ENCODE data around the gene APOBEC3B.
A peak's percentile ranks its signal among the peaks of the same experiment; 100 is the strongest.

The APOBEC3B gene

DNA sequence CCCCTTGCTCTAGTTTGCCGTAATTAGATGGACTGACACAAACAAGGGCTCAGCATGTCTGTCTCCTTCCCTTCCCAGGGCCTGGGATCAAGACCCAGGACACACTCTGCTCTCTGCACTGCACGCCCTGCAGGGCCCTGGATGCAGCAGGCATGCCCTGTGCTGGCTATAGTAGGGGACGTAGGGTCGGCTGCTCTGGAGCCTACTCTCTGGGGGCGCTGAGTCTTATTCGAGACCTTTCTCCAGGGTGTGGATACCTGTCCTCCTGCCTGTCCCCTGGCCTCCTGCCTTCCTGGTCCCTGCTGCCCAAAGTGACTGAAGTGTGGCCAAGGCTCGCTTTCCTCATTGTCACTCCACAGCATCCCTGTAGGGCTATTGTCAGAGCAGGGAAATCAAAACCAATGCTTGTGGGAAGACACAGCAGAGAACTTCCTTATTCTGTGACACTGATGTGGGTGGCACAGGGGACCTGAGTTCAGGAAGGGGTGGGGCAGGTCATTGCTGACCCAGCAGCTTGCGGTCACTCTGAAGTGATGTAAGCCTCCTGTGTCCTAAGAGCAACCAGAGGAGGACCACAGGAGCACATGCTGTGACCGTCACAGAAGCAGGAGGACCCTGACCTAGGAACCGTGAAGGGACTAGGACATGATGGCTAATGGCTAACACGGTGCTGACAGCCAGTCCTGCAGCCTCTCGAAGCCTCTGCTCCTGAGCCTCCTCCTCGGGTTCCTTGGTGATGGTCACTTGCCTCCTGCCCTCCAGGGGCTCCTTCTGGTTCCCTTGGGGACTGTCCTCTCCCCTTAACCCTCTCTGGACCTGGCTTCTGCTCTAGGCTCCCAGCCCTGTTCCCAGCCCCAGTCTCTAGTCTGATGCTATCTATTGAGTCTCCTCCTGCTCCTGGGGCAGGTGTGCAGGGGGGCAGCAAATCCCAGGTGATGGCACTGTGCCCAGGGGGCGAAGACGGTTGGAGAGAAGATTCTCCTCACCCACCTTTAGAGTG, 14.4 kb upstream of the APOBEC3B start:
- TF ChIP-seq, protein P1, sequence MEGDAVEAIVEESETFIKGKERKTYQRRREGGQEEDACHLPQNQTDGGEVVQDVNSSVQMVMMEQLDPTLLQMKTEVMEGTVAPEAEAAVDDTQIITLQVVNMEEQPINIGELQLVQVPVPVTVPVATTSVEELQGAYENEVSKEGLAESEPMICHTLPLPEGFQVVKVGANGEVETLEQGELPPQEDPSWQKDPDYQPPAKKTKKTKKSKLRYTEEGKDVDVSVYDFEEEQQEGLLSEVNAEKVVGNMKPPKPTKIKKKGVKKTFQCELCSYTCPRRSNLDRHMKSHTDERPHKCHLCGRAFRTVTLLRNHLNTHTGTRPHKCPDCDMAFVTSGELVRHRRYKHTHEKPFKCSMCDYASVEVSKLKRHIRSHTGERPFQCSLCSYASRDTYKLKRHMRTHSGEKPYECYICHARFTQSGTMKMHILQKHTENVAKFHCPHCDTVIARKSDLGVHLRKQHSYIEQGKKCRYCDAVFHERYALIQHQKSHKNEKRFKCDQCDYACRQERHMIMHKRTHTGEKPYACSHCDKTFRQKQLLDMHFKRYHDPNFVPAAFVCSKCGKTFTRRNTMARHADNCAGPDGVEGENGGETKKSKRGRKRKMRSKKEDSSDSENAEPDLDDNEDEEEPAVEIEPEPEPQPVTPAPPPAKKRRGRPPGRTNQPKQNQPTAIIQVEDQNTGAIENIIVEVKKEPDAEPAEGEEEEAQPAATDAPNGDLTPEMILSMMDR (IDR thresholded peaks at IDR 0.05): no peak
- H3K4me1 Mint-ChIP-seq: peaks cover 47% of the 10 kb centered on the region
- no peaks in the 10 kb centered on the region for H3K36me3 Mint-ChIP-seq (ENCODE audit: low read depth)
- peaks cover 32% of the 10 kb centered on the region for H3K27me3 Mint-ChIP-seq (ENCODE audit: low read depth, poor library complexity)
- no peaks in the 10 kb centered on the region for H3K9me3 Mint-ChIP-seq
- no peak overlapping the region for H3K27ac Mint-ChIP-seq
- no peak overlapping the region for H3K4me3 Mint-ChIP-seq
- no peak for DNase-seq

DNA sequence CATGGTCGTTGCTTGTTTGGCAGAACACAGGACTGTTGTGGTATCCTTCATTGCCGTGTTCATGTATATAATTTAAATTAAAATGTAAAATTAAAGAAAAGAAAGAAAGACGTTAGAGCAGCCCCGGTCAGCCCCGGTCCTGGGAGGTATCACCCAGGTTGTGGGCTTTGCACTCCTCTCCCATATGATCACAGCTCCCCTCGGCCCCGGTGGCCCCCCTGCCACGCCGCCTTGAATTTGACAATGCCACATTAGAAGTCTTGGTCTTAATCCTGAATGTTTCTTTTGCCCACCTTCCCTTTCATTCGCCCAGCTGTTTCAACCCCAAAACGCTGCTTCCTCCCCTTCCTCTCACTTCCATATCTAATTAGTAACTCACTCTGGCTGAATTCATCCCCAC, 13.3 kb upstream of the APOBEC3B start:
- no peak for DNase-seq
- Mint-ChIP-seq H3K4me1 (peaks cover 37% of the 10 kb centered on the region), H3K27ac (no peak overlapping the region), H3K9me3 (no peaks in the 10 kb centered on the region), H3K4me3 (no peak overlapping the region), H3K36me3 (ENCODE audit: low read depth) (no peaks in the 10 kb centered on the region), H3K27me3 (ENCODE audit: low read depth, poor library complexity) (peaks cover 36% of the 10 kb centered on the region)
- TF ChIP-seq, protein P1 (IDR thresholded peaks at IDR 0.05): no peak

DNA sequence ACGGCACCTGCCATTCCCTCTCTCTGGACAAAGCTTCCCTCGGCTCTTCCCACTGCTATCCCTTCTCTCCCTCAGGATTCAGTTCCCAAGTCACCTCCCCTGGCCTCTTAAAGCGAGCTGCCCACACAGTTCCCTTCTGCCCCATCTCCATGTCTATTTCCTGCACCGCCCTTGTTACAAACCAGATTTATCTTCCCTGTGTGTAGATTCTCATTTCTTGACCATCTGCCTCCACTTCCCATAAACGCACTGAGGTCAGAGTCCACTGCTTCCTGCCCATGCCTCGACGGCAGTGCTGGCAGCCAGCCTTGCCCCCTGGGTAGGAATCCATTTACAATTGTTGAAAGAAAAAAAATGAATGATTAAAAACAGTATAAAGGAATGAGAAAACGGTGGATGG, 11.6 kb upstream of the APOBEC3B start:
- Mint-ChIP-seq H3K9me3 (peaks cover 14% of the 10 kb centered on the region), H3K27ac (peak overlapping the region; percentile 0), H3K36me3 (ENCODE audit: low read depth) (no peaks in the 10 kb centered on the region), H3K27me3 (ENCODE audit: low read depth, poor library complexity) (peaks cover 36% of the 10 kb centered on the region), H3K4me3 (no peak overlapping the region), H3K4me1 (peaks cover 24% of the 10 kb centered on the region)
- no peak for DNase-seq
- TF ChIP-seq, protein P1 (IDR thresholded peaks at IDR 0.05): no peak

DNA sequence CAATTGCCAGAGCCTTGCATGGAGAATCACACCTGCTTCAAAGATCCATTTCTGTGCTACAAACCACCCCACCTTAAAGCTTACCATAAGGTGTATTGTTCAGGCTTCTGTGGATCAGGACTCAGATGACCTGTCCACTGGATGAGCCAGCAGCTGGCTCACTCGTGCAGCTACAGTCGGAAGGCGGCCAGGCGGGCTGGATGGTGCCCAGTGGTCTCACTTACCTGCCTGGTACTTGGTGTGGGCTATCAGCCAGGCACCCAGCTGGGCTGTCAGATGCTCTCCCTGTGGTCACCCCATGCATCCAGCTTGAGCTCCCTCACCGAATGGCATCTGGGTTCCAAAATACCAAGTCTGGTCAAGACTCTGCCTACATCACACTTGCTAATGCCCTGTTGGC, 10.9 kb upstream of the APOBEC3B start:
- Mint-ChIP-seq H3K9me3 (peaks cover 20% of the 10 kb centered on the region), H3K4me3 (no peak overlapping the region), H3K27ac (no peak overlapping the region), H3K4me1 (peaks cover 18% of the 10 kb centered on the region), H3K27me3 (ENCODE audit: low read depth, poor library complexity) (peaks cover 40% of the 10 kb centered on the region), H3K36me3 (ENCODE audit: low read depth) (no peaks in the 10 kb centered on the region)
- TF ChIP-seq, protein P1 (IDR thresholded peaks at IDR 0.05): no peak
- no peak for DNase-seq

DNA sequence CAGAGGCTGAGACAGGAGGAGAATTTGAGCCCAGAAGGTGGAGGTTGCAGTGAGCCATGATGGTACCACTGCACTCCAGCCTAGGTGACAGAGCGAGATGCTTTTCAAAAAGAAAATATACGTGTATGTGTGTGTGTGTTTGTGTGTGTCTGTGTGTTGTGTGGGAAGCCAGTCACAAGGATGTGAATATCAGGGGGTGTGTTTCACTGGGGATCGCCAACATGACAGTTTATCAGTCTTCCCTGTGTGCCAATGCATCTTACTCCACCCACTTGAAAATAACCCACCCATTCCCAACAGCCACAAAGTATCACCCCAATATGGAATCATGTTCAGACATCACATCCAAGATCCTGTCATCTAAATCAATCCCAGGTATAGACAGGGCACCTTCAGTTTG, 10.4 kb upstream of the APOBEC3B start:
- H3K9me3 Mint-ChIP-seq: peaks cover 26% of the 10 kb centered on the region
- peaks cover 39% of the 10 kb centered on the region for H3K27me3 Mint-ChIP-seq (ENCODE audit: low read depth, poor library complexity)
- DNase-seq: no peak
- peaks cover 12% of the 10 kb centered on the region for H3K4me1 Mint-ChIP-seq
- TF ChIP-seq, protein P1 (IDR thresholded peaks at IDR 0.05): no peak
- H3K36me3 Mint-ChIP-seq (ENCODE audit: low read depth): no peaks in the 10 kb centered on the region
- no peak overlapping the region for H3K4me3 Mint-ChIP-seq
- no peak overlapping the region for H3K27ac Mint-ChIP-seq

All from nephron progenitor cell (in vitro differentiated cells).